CD4-positive, alpha-beta T cell treated with Interleukin-17A for 1 hour (primary cell): ENCODE results near the gene KRT12.
"Not testable (repeated sequence)": the region's sequence is repeated elsewhere in the genome, so short reads cannot be mapped to it uniquely, and the experiment has no call there.

Experiments
- DNase-seq: peaks from one replicate; pipeline ENCODE4 v3.0.0-alpha.2; 2020

Gene KRT12

GRCh38 chr17:40841246-40841645, 25.8 kb downstream of the KRT12 start:
- no peak for DNase-seq

- no peak for DNase-seq
These were observed 27.8 kb downstream of the KRT12 start for GRCh38 chr17:40839194-40839593.

DNA sequence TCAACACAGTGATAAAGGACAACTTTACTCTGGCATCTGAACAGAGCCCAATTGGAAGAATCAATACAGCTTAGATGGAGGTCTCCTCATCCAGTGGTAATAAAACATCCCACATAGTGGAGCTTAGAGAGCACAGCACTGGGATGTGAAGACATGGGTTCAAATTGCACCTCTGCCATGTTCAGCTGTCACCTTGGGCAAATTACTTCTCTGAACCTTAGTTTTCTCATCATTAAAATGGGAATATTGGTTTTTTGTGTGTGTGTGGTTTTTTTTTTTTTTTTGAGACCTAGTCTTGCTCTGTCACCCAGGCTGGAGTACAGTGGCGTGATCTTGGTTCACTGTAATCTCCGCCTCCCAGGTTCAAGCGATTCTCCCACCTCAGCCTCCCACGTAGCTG, 31.0 kb downstream of the KRT12 start:
- no peak for DNase-seq

DNA sequence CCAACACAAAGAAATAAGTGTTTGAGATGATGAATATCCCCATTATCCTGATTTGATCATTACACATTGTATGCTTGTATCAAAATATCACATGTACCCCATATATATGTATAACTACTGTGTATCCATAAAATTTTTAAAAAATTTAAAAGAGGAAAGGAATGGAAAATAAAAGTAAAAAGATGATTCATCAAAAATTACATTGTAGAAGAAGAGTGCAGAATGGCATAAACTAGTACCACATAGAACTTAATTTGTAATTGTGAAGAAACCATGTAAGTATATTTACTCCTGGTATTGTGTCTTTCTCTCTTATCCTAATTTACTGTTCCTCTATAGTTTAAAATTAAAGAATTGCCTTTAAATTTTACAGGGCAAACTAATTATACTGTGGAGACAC, 33.1 kb downstream of the KRT12 start:
- DNase-seq, result no peak

- no peak for DNase-seq
These were observed 34.2 kb downstream of the KRT12 start for GRCh38 chr17:40832840-40833239.

DNA sequence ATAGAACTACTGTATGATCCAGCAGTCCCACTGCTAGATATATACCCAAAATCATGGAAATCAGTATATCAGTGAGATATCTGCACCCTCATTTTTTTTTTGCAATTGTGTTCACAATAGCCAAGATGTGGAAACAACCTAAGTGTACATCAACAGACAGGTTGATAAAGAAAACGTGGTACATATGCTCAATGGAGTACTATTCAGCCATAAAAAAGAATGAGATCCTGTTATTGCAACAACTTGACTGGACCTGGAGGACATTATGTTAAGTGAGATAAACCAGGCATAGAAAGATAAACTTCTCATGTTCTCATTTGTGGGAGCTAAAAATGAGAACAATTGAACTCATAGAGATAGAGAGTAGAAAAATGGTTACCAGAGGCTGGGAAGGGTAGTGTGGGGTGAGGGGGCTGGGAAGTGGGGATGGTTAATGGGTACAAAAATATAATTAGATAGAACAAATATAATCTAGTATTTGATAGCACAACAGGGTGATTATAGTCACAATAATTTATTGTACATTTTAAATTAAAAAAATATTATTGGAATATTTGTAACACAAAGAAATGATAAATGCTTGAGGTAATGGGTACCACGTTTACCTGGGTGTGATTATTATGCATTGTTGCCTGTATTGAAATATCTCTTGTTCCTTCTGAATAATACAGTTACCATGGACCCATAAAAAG, 36.8 kb downstream of the KRT12 start:
- DNase-seq, result no peak

DNA sequence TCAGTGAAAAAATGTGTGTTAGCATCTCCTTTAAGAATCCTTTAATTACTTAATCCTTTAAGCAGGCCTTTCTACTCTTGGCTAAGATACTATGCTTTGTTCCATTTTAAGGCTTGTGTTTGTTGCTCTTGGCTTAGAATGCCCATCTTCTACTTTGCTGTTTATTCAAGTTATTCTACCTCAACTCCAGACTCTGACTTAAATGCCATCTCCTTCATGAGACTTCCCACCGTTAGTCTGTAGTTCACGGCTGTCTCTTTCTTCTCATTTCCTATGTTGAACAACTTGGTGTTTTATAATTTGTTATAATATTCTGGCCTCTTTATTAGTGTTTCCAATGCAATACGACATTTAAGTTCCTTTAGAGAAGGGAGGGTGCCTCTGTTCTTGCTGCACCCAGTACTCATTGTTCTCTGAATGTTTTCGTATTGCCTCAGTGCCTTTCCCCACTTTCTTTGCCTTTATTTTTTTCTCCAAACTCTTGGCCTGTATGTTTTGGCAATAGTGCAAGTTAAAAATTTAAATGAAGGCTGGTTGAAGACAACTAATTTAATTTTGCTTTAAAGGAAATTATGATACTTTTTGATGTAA, 38.5 kb downstream of the KRT12 start:
- DNase-seq, result no peak

GRCh38 chr17:40827746-40828453, 39.1 kb downstream of the KRT12 start:
- DNase-seq, result no peak

GRCh38 chr17:40825599-40825998, 41.4 kb downstream of the KRT12 start:
- no peak for DNase-seq

DNA sequence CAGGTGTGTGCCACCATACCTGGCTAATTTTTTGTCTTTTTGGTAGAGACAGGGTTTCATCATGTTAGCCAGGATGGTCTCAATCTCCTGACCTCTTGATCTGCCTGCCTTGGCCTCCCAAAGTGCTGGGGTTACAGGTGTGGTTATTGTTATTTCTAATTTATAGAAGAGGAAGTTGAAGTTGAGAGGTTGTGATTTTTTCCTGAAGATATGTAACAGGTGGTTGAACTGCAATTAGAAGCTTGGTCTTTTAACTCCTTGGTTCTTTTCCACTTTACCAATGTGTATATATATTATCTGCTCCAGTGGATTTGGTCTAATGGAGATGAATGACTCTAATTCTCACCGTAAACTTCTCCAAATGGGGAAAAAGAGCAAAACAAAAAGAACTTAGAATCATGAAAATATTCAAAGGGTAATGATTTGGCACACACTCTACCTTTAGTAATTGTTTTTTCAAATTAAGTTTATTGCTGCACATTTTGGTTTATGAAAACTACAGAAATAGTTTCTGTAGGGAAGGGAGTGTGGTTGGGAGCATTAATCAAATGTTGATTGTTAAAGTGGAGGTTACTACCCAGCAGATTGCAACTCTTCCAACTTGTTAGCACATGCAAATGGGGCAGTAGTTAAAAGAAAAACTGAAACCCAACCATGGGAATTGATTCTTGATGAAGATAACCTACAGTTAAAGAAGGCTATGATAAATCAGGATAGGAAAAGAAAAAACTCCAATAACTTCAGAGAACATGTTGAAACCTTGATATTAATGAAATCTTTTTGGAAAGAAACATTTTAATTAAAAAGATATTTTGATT, 42.8 kb downstream of the KRT12 start:
- no peak for DNase-seq

DNA sequence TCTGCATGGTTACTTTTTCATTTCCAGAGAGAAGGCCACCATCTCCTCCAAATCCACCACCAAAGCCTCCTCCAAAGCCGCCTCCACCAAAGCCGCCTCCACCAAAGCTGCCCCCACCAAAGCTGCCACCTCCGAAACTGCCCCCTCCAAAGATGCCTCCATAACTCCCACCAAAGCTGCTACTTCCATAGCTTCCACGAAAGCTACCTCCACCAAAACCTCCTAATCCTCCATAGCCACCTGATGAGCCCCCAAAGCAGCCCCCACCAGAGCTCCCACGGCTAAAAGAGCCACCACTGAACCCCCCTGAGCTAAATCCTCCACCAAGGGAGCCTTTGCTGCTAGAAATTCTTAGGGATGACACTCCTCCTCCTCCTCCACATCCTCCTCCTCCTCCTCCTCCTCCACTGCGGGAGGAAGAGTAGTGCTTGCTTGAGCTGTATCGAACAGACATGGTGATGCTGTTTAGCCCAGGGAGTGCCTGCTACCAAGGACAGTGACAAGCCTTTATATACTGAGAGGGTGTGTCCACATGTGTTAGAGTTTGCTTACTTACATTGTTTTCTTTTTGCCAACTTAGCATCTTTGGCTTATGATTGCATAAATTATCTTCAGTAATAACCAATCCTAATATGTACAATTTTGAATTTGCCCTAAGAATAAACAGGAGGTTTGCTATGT, 44.8 kb downstream of the KRT12 start, which contains the start of gene KRT10:
Gene KRT10 (minus strand): TSS at position 483 of the 681 bp plus-strand sequence. CDS start 29 bp downstream, at position 454.
- no peak for DNase-seq

GRCh38 chr17:40821536-40821935, 45.5 kb downstream of the KRT12 start:
- no peak for DNase-seq

- DNase-seq, result no peak
These were observed 46.7 kb downstream of the KRT12 start for GRCh38 chr17:40820228-40820838.

GRCh38 chr17:40819528-40820125, 47.4 kb downstream of the KRT12 start:
- no peak for DNase-seq

DNA sequence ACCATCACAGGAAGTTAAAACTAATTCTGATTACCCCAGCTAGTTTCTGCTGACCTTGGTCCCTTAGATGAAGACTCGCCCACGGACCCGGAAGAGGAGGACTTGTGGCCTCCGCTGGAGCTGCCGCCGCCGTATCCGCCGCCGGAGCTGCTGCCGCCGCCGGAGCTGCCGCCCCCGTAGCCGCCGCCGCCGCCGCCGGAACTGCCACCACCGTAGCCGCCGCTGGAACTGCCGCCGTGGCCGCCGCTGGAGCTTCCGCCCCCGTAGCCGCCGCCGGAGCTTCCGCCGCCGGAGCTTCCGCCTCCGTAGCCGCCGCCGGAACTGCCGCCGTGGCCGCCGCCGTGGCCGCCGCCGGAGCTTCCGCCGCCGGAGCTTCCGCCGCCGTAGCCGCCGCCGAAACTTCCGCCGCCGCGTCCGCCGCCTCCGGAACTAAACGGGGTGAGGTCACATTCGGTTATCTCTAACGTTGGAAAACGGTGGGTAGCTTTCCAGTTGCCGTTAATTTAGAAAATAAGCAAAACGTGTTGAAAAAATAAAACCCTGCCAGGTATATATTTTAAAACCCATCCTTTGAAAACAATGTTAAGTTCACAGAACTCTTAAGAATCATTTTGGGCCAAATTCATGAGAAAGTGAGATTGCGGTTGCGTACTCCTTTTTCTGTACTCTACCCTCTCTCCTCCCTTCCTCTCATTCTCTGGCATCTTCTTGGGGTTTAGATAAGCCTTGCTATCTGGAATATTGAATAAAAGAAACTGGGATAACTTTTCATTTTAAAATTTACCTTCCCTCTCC, 48.1 kb downstream of the KRT12 start:
- peak; percentile 89 for DNase-seq

DNA sequence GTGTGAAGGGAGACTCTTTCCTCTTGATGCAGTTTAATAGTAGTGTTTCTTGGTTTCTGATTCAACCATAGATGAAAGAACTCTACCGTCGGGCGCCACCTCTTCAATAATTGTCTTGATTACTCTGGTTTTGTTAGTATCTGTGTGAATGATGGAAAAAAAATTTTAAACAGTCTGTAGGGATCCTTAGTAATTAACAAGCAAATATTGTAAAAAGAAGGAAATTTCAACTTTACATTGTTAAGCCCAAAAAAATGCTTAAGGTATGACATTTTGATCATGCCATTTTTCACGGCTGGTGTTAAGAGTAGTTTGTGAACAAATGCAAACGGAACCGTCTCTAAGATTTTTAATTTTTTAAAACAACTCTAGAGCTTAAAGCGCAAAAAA, 48.7 kb downstream of the KRT12 start:
- DNase-seq, result no peak

DNA sequence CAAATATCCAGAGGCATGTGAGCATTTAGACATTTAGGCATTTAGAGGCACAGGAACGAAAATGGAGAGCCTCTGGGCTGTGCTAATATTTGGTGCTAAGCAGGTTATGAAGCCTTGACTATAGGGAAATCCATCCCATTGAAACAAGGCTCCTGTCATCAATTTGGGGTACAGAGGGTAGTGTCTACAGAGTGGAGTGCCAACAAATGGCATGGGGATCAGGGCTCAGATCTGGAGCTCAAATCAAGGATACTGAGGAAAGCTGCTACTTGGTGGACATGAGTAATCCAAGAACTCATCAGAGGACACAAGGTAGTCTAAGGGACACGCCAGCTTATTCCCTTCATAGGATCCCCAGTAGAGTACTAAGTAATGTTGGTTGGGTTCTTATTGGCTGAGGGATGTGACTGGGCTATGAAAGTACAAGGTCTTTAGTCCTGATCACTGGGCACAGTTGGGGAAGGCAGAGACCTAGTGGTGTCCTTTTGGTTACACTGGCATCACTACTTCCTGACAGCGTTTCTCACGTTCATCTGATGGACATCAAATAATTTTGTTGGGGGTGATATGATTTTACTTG, 49.8 kb downstream of the KRT12 start:
- DNase-seq, result no peak

- DNase-seq, result no peak
These were observed 50.5 kb downstream of the KRT12 start for GRCh38 chr17:40816569-40816968.

DNA sequence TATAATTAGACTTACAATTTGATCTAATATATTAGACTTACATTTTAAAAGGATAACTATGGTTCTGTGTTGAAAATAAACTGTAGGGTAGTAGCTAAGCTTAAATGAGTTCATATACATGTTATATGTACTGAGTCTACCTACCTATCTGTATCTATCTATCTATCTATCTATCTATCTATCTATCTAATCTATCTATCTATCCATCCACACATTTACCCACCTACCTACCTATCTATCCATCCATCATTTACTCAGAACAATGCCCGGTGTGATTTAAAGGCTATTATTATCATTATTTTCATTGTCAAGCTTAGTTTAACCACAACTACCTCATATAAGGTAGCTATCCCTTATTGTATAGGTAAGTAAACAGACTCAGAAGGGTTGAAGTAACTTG, 51.6 kb downstream of the KRT12 start:
- no peak for DNase-seq

DNA sequence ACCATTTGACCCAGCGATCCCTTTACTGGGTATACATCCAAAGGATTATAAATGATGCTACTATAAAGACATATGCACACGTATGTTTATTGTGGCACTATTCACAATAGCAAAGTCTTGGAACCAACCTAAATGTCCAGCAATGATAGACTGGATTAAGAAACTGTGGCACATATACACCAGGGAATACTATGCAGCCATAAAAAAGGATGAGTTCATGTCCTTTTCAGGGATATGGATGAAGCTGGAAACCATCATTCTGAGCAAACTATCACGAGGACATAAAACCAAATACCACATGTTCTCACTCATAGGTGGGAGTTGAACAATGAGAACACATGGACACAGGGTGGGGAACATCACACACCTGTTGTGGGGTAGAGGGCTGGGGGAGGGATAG, 52.4 kb downstream of the KRT12 start:
- not testable (repeated sequence) for DNase-seq

- DNase-seq, result no peak
These were observed 53.2 kb downstream of the KRT12 start for GRCh38 chr17:40813804-40814203.
